Stimulated activated effector memory CD8-positive, alpha-beta T cell treated with anti-CD3 and anti-CD28 coated beads, Interleukin-12 subunit alpha, Interleukin-12 subunit beta, amount 100 ng/mL, for 72 hours (primary cell): ENCODE results near the gene OLFML1.
"Not testable (repeated sequence)": the region's sequence is repeated elsewhere in the genome, so short reads cannot be mapped to it uniquely, and the experiment has no call there.

Source experiments
- ATAC-seq: fragments of 150-1000 bp; cut with Tn5 transposase; 2 replicates; pipeline ENCODE4 v1.10.0; 2021
- DNase-seq, 2 donors: peaks; one replicate each; pipeline ENCODE4 v3.0.0; 2021 to 2022; ENCODE audit warnings: low spot score in 2 of 2
- H3K27ac Mint-ChIP-seq: one replicate; pipeline ENCODE4 v1.8.0; 2022; ENCODE audit warnings: mild to moderate bottlenecking, mixed read lengths
- H3K36me3 Mint-ChIP-seq: one replicate; pipeline ENCODE4 v1.8.0; 2022; ENCODE audit warnings: mild to moderate bottlenecking, mixed read lengths
- H3K4me1 Mint-ChIP-seq: one replicate; pipeline ENCODE4 v1.8.0; 2022; ENCODE audit warnings: mixed read lengths
- H3K4me3 Mint-ChIP-seq: one replicate; pipeline ENCODE4 v1.8.0; 2022; ENCODE audit warnings: mild to moderate bottlenecking, mixed read lengths
- H3K9me3 Mint-ChIP-seq: one replicate; pipeline ENCODE4 v1.8.0; 2022; ENCODE audit warnings: mixed read lengths

OLFML1 gene

DNA sequence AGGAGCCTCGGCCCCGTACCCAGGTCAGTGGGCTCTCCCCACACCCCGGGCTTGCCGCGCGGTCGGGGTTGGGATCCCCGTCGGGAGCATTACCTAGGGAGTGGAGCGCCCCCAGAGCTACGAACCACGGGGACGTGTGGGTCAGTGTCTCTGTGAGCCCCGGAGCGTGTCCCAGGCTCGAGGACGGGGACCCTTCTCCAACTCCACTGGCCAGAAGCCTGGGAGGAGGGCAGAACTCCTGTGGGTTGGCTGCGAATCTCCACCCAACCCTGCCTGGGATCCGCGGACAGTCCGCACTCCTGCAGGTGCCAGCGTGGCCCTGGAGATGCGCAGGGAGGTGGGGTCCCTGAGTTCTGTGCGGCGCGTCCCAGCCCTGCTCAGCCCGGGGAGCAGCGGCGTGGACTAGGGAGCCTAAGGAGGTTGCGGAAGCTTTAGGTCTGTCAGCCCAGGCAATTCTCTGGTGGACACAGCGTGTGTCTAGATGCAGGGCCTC, 28.8 kb downstream of the OLFML1 start:
- DNase-seq (peak in 1 of 2 donors; percentile 5), ATAC-seq (peak; percentile 11)
- Mint-ChIP-seq H3K4me1 (peaks cover 8% of the 10 kb centered on the region), H3K4me3 (peak overlapping the region; percentile 80), H3K9me3 (no peaks in the 10 kb centered on the region), H3K27ac (no peak overlapping the region), H3K36me3 (no peaks in the 10 kb centered on the region)

DNA sequence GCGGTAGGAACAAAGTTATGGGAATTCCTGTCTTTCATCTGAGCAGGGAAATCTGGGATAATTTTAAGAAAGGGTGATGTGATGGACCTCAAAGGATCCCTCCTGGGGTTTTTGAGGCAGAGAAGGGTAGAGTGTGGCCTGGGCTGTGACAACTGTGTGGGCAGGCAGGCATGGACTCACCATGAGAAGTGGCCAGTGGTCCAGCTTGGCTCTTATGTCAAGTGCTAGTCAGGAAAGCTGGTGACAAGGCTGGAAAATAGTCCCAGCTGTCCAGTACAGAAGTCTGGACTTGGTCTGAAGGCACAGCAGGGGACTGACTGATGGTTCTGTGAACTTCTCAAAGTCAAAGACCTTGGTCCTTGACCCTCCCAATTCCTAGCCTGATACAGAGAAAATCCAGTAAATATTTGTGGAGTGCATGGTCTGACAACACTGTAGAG, 30.2 kb downstream of the OLFML1 start:
- ATAC-seq (no peak), DNase-seq (no peak)
- Mint-ChIP-seq H3K4me3 (no peak overlapping the region), H3K9me3 (no peaks in the 10 kb centered on the region), H3K27ac (no peak overlapping the region), H3K36me3 (no peaks in the 10 kb centered on the region), H3K4me1 (peaks cover 8% of the 10 kb centered on the region)

DNA sequence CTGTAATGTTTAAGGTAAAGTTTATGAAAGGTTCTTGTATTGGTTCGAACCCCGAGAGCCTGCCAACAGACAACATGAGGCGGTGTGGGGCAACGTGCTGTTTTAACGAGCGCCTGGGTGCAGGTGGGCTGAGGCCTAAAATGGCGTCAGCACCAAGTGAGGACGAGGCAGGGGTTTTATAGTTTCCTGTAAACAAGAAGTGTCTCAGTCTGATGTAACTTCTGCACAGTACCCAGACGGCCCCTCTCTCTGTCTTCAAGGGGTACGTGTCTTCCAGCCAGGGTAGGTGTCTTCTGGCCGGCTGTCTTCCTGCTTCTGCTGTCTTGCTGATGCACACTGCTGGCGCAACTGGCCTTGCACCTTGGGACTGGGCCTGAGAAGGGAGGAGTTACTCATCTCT, 31.2 kb downstream of the OLFML1 start:
- Mint-ChIP-seq H3K36me3 (no peaks in the 10 kb centered on the region), H3K27ac (no peak overlapping the region), H3K4me1 (peaks cover 8% of the 10 kb centered on the region), H3K4me3 (no peak overlapping the region), H3K9me3 (no peaks in the 10 kb centered on the region)
- ATAC-seq, result no peak
- DNase-seq, result no peak

DNA sequence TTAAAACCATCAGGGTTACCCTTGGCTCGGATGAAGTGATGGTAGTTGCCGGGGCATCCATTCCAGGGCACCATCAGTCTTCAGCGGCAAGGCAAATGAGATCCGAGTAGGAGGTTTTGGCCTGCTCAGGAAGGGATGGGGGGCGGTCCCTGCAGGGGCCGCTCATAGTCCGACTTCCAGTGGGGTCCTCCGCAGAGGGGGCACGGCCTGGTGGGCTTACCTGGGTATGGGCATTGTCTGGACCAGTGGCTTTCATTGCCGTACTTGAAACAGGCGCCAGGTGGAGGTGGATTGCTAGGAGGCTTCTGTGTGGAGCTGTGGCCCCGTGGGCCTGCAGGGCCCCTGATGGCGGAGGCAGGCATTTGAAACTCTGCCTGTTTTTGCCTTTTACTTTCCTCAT, 32.4 kb downstream of the OLFML1 start:
- not testable (repeated sequence) for H3K4me1 Mint-ChIP-seq, DNase-seq, H3K4me3 Mint-ChIP-seq, H3K9me3 Mint-ChIP-seq, H3K36me3 Mint-ChIP-seq, ATAC-seq, H3K27ac Mint-ChIP-seq

DNA sequence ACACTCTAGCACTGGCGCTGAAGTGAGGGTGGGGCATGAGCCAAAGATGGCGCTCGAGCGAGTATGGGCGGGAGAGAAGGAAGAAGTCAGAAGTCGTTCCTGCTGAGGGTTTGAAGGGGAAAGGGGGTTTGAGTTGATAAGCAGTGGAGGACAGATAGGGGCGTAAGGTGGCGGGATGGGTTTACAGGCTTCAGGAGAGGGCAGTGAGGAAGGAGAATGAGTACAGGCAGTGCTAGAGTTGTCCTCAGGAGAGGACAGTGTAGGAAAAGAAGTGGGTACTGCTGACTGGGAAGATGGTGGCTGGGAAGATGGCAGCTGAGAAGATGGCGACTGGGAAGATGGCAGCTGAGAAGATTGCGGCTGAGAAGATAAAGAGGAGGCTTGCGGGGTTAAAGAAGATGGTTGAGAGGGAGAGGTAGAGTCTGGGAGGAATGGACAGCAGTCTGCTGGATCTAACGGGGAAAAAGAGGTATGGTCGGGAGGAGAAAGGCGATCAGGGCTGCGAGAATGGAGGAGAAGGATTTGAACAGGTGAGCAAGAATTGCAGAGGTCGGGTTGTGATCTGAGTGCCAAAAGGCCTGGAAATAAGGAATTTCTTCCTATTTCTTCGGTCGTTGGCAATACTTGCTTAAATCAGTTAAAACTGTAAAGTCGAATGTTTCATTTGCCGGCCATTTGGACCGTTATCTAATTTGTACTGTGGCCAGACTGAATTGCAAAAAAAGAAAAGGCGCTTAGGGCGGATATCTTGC, 33.7 kb downstream of the OLFML1 start:
- no peak for ATAC-seq
- Mint-ChIP-seq H3K4me3 (no peak overlapping the region), H3K36me3 (no peaks in the 10 kb centered on the region), H3K27ac (no peak overlapping the region), H3K4me1 (peaks cover 12% of the 10 kb centered on the region), H3K9me3 (no peaks in the 10 kb centered on the region)
- DNase-seq, result no peak

DNA sequence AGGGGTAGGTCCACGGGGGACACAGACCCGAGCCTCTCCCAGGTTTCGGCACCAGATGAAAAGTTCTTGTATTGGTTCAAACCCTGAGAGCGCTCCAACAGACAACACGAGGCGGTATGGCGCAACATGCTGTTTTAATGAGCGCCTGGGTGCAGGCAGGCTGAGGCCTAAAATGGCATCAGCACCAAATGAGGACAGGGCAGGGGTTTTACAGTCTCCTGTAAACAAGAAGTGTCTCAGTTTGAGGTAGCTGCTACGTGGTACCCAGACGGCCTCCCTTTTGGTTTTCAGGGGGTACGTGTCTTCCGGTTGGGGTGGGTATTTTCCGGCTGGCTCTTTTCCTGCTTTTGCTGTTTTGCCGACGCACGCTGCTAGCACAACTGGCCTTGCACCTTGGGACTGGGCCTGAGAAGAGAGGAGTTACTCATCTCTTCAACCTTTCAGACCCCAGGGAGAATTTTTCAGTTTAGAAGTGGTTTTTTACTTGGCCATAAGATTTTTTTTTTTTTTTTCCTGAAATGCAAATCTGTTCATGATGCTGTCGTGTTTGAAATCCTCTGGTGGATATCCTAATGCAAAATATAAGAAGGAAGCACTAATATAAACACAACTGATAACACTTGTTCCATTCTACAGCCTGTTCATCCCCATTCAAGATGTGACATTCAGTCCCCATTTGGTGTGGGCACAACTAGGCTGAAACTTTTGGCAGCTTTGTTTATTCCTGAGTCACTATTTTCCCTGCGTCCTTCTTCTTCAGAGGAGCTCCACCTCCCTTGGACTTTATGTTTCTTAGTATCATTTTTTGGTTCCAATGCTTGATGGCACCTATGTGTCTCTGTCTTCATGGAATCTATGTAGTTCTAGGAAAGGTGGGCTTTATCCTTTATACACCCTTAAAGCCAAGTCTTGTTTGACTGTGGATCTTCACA, 35.0 kb downstream of the OLFML1 start:
- DNase-seq, result no peak
- no peak overlapping the region for H3K27ac Mint-ChIP-seq
- no peaks in the 10 kb centered on the region for H3K9me3 Mint-ChIP-seq
- H3K4me1 Mint-ChIP-seq, result peaks cover 19% of the 10 kb centered on the region
- H3K36me3 Mint-ChIP-seq, result no peaks in the 10 kb centered on the region
- no peak overlapping the region for H3K4me3 Mint-ChIP-seq
- ATAC-seq, result no peak

DNA sequence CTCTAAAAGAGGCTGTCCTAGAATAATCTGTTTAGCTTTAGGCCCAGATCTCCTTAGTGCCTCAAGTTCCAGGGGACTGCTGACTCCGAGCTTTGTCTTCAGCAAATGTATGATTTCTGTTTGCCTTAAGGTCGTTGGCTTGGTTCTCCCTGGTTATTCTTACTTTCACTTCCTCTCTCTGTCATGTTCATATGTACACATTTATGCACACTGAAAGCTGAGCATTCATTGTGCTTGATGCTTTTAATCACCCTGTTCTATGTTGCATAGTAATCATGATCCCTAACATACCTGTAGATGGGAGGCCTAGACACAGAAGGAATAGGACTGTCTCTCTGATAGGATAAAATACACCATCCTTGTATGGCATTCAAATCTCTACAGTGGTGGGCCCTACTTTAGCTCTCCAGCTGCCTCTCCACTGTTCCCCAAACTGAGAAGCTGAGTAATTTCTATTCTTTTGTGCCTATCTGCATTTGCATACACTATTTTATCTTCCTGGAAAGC, 35.7 kb downstream of the OLFML1 start:
- Mint-ChIP-seq H3K4me1 (peaks cover 25% of the 10 kb centered on the region), H3K9me3 (no peaks in the 10 kb centered on the region), H3K4me3 (no peak overlapping the region), H3K27ac (no peak overlapping the region), H3K36me3 (no peaks in the 10 kb centered on the region)
- peak; percentile 42 for ATAC-seq
- DNase-seq, result no peak

DNA sequence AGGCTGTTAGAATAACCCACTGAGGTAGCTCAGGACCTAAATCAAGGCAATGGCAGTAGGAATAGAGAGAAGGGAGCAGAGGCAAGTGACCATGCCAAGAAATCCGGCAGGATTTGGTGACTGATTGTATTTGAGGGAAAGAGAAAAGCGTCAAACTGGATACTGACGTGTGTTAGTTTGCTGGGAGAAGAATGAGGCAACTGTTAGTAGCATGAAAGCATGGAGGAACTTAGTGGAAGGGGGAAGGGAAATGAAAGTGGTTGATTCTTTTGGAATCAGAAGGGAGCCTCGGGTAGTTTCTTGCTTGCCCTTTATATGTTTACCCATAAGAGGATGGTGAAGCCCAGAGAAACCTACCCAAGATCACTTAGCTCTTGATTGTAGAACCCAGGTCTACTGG, 36.8 kb downstream of the OLFML1 start:
- H3K36me3 Mint-ChIP-seq, result no peaks in the 10 kb centered on the region
- peaks cover 27% of the 10 kb centered on the region for H3K4me1 Mint-ChIP-seq
- H3K4me3 Mint-ChIP-seq, result no peak overlapping the region
- ATAC-seq (no peak), DNase-seq (no peak)
- no peak overlapping the region for H3K27ac Mint-ChIP-seq
- no peaks in the 10 kb centered on the region for H3K9me3 Mint-ChIP-seq

DNA sequence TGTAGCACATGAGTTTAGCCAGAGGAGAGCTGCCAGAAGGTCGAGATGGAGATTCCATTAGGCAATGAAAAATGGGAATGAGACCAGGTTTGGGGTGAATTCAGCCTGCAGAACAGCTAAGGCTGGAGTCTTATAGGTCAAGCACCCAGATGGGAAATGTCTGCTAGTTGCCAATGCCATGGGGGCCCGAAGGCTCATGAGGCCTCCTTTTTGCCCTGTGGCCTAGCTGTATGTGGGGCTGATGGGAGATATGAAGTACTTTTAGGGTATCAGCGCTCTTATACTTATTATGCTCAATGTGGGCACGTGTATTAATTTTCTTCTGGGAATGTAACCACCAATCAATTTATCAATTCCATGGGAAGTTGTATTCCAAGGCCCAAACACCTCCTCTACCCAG, 37.2 kb downstream of the OLFML1 start:
- H3K4me1 Mint-ChIP-seq, result peaks cover 28% of the 10 kb centered on the region

DNA sequence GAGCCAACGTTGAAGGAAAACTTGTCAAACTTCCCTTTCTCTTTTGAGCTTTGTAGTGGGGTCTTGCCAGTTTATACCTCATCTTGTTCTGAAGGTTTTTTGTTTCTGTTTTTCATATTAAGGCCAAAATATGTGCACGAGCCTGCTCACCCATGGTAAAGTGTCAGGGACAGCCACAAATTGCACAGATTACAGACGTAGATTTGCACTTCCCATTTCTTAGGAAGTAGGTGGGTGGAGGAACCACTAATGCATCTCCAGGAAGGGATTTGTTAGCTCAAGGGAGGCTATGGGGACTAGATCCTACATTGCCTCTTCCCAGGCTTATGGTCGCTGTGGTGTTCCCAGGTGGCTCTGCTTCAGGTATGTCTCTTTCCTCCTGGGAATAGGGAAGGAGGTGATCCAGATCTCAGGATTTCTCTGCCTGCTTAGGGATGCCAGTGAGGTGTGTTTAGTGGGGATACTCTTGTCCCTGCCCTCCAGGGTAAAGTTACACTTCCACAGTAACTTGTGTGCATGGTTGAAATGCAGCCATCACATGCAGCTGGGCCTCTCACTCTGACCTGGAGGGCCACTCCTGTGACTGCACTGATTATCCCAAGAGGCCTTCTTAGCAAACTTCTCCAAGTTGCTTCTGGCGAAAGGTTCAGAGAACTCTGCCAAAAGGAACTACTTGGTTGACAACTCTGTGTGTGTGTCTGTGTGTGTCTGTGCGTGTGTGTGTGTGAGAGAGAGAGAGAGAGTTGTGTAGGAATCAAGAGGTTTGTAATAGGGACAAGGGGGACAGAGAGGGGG, 38.3 kb downstream of the OLFML1 start:
- ATAC-seq, result no peak
- Mint-ChIP-seq H3K9me3 (no peaks in the 10 kb centered on the region), H3K27ac (no peak overlapping the region), H3K4me3 (no peak overlapping the region), H3K36me3 (no peaks in the 10 kb centered on the region), H3K4me1 (peaks cover 38% of the 10 kb centered on the region)
- DNase-seq, result no peak

More for the DNA sequence above, 37.2 kb downstream of the OLFML1 start:
- no peak overlapping the region for H3K4me3 Mint-ChIP-seq
- ATAC-seq (no peak), DNase-seq (no peak)
- H3K36me3 Mint-ChIP-seq, result no peaks in the 10 kb centered on the region
- H3K9me3 Mint-ChIP-seq, result no peaks in the 10 kb centered on the region
- no peak overlapping the region for H3K27ac Mint-ChIP-seq

DNA sequence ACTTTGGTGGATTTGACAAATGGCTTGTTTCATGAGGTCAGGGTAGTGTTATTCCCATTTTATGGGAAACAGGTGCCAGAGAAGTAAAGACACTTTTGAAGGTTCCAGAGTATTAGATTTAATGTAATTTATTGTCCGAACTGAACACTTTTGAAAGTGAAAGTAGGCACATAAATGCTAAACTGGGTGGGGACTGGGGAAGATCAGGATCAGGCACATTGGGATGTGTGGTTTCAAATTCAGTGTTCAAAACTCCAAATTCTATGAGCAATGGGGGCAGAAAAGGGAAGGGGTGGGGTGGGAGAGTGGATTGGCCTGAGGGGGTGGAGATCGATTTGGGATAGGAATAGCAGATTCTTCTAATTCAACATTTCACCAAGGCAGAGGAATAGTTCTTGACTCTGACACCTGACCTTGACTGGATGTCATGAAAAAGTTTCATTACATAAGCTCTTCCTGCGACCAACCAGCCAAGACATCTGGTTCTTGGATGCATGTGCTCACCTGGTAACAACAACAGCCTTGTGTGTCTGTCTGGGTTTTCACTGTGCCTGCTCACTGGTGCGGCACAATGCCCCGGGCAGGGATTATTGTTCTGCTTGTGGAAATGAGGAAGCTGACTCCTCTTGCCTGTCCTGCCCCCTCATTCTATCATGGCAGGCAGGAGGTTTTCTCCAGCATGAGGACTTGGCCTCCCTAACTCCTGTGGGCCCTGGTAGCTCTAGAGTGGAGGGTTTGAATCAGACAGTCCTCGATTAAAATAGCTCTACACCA, 39.3 kb downstream of the OLFML1 start:
- no peak for DNase-seq
- no peaks in the 10 kb centered on the region for H3K36me3 Mint-ChIP-seq
- no peak for ATAC-seq
- H3K4me1 Mint-ChIP-seq, result peaks cover 41% of the 10 kb centered on the region
- H3K9me3 Mint-ChIP-seq, result no peaks in the 10 kb centered on the region
- no peak overlapping the region for H3K4me3 Mint-ChIP-seq
- H3K27ac Mint-ChIP-seq, result no peak overlapping the region

DNA sequence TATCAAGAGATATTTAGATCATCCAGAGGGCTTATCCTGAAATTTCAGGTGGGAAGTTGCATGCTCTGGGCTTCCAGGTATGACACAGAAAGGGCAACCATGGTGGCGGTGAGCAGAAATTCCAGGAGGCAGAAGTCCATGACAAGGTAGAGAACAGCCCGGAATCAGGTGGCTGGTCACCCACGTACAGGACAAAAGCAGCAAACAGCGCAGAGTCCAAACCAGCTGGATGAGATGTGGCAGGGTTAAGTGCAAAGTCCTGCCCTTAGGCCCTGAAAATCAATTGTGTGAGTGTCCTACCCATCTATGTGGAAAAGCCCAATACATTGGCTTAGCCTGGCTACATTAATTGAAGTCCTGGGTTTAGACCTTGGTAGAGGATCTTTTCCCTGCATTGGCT, 40.1 kb downstream of the OLFML1 start:
- no peaks in the 10 kb centered on the region for H3K36me3 Mint-ChIP-seq
- no peak overlapping the region for H3K27ac Mint-ChIP-seq
- H3K4me1 Mint-ChIP-seq, result peaks cover 41% of the 10 kb centered on the region
- H3K9me3 Mint-ChIP-seq, result no peaks in the 10 kb centered on the region
- DNase-seq (no peak), ATAC-seq (no peak)
- no peak overlapping the region for H3K4me3 Mint-ChIP-seq

DNA sequence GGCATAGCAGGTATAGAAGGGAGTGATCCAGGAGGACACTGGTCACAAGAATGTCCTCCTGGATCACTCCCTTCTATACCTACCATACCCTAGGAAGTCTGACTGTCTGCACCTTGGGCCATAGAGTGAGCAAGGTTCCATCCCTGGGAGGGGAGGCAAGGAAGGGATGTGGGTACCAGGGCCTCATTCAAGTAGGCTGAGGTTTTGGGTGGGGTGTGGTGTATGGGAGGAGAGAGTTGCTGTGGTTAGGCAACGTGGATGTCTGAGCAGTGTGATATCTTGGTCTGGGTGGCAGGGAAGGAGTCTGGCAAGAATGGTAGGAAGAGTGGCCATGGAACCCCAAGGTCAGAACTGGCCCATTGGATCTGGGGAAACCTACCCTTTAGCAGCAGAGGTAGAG, 41.7 kb downstream of the OLFML1 start:
- Mint-ChIP-seq H3K4me3 (no peak overlapping the region), H3K9me3 (no peaks in the 10 kb centered on the region), H3K27ac (no peak overlapping the region), H3K4me1 (peaks cover 41% of the 10 kb centered on the region), H3K36me3 (no peaks in the 10 kb centered on the region)
- no peak for DNase-seq
- ATAC-seq, result peak; percentile 80

DNA sequence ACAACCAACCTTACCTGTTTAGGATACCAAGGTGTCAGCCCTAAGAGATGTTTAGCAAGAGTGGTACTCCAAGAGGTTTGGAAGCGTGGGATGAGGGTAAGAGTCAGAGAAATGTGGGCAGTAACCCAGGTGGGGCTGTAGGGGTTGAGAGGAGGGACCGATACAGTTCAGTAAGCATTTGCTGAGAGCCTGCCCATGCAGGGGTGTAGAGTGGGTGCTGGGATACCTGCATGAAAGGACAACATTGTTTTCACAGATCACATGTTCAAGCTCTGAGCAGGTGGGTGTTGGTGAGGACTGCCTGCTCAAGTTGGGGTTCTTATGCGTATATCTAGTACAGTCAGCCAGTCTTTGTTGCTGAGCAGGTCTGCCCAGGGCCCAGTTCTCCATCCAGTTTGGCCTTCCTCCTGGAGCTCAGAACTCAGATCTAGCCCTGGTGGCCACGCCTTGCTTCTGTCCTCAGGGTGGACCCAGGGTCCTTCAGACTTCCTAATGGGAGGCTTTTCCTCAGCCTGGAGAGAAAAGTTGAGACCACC, 43.3 kb downstream of the OLFML1 start:
- ATAC-seq (no peak), DNase-seq (no peak)
- Mint-ChIP-seq H3K27ac (no peak overlapping the region), H3K9me3 (no peaks in the 10 kb centered on the region), H3K36me3 (no peaks in the 10 kb centered on the region), H3K4me3 (no peak overlapping the region), H3K4me1 (peaks cover 41% of the 10 kb centered on the region)
